Activated CD8-positive, alpha-beta T cell treated with anti-CD3 and anti-CD28 coated beads for 36 hours (primary cell): ENCODE measurements around the gene GOLGA6L10. TPM values are rescaled to one million over a fixed set of nuclear protein-coding genes. Genes with fewer than 3 reads are reported as not detected.
"Not testable (repeated sequence)": the region's sequence is repeated elsewhere in the genome, so short reads cannot be mapped to it uniquely, and the experiment has no call there.

Experiments
- ATAC-seq: fragments of 200-7000 bp; cut with Tn5 transposase; one replicate; pipeline ENCODE4 v1.10.0; 2021; ENCODE audit warnings: mild to moderate bottlenecking, moderate library complexity
- CTCF ChIA-PET: fragments of 350-600 bp; sonication (Branson Sonifier 250); formaldehyde crosslinking; loops from one replicate; lab custom pipeline; 2021; ENCODE audit warnings: antibody characterized with exemption; lab: Charles Lee
- POLR2A ChIA-PET: fragments of 350-600 bp; sonication (Branson Sonifier 250); formaldehyde crosslinking; loops from one replicate; lab custom pipeline; 2021; ENCODE audit warnings: antibody characterized with exemption; lab: Charles Lee
- DNase-seq: peaks from one replicate; pipeline ENCODE4 v3.0.0-alpha.2; 2020
- H3K27ac Mint-ChIP-seq: one replicate; pipeline ENCODE4 v1.8.0; 2021; ENCODE audit warnings: mild to moderate bottlenecking, mixed read lengths
- H3K27me3 Mint-ChIP-seq: one replicate; pipeline ENCODE4 v1.8.0; 2021; ENCODE audit warnings: mixed read lengths
- H3K36me3 Mint-ChIP-seq: one replicate; pipeline ENCODE4 v1.8.0; 2021; ENCODE audit warnings: low read depth, mixed read lengths
- H3K4me1 Mint-ChIP-seq: one replicate; pipeline ENCODE4 v1.8.0; 2021; ENCODE audit warnings: low read depth, mixed read lengths
- H3K4me3 Mint-ChIP-seq: one replicate; pipeline ENCODE4 v1.8.0; 2021; ENCODE audit warnings: mild to moderate bottlenecking, moderate library complexity, mixed read lengths
- H3K9me3 Mint-ChIP-seq: one replicate; pipeline ENCODE4 v1.8.0; 2021; ENCODE audit warnings: mixed read lengths
- intact Hi-C: fragments of 100-400 bp; cut with micrococcal nuclease; formaldehyde crosslinking; loops from one replicate; pipeline ENCODE4 v1.10.0; 2022
- total RNA-seq, 2 experiments: library from RNA; stranded (reverse); gene quantifications; one replicate each; pipeline ENCODE4 v1.2.3, GENCODE V29; 2021
- TF ChIP-seq, protein P1 (sequence below): fragments of 200-600 bp; IDR thresholded peaks from one replicate; pipeline ENCODE4 v1.8.0; 2022; ENCODE audit warnings: antibody characterized with exemption, mild to moderate bottlenecking

The GOLGA6L10 gene
- total RNA-seq, 2 experiments from 2014 or later: 2.5 to 3.0 TPM

DNA sequence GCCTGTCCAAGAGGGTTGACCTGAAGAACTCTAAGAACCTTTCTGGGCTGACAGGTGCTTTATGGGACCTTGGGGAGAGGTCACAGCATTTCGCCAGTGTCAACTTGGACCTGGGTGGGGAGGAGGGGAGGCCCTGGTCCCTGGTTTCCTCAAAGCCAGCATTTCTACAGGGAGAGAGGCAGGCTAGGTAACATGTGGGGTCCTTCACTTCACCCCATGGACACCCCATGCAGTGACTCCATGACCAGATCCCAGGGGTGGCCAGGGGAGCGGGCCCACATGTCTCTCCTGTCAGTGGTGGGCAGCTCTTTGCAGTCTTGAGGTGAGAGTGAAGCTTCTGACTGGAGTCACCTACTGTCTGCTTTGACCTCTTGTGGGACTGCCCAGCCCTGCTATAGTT, 35.8 kb downstream of the GOLGA6L10 start:
- CTCF ChIA-PET: no interaction called here

DNA sequence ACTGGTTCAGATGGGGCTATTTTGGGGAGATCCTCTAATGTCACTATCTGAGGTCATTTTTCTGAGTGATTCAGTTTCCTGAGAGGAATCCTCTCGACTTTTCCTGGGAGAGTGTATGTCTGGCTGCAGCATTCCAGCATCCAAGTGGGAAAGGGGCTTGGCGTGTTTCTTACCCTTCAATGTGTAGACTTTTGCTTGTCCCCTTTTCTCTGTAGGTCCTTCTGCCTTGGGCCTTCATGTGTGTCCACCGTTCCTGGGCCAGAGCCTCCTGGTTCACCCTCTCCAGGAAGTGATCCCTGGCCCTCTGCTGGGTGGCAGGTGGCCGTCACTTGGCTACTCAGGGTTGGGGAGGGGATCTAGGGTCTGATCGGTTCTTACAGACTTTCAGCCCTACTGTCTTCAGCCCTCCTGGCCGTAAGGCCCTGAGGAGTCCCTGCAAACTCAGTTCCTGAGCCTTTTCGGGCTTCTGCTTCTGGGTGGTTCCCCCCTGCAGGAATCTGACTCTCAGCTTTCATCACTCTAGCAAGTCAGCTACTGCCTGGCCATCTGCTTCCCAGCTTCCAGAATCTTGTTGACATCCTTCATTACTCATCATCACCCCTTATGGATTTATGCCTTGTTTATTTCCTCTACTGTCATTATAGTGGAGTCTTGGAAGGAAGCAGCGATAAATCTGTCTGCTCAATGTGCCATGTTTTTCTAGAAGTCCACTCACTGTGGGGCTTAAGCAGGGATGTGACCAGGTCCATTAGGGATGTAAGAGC, 36.5 kb downstream of the GOLGA6L10 start:
- H3K27me3 Mint-ChIP-seq: no peaks in the 10 kb centered on the region
- H3K4me3 Mint-ChIP-seq: no peak overlapping the region
- CTCF ChIA-PET: no interaction called here
- no peaks in the 10 kb centered on the region for H3K4me1 Mint-ChIP-seq
- no peaks in the 10 kb centered on the region for H3K36me3 Mint-ChIP-seq
- DNase-seq (no peak), ATAC-seq (no peak)
- no peaks in the 10 kb centered on the region for H3K9me3 Mint-ChIP-seq
- POLR2A ChIA-PET: no interaction called here
- intact Hi-C loops: no loop called here
- no peak overlapping the region for H3K27ac Mint-ChIP-seq
- TF ChIP-seq, protein P1, sequence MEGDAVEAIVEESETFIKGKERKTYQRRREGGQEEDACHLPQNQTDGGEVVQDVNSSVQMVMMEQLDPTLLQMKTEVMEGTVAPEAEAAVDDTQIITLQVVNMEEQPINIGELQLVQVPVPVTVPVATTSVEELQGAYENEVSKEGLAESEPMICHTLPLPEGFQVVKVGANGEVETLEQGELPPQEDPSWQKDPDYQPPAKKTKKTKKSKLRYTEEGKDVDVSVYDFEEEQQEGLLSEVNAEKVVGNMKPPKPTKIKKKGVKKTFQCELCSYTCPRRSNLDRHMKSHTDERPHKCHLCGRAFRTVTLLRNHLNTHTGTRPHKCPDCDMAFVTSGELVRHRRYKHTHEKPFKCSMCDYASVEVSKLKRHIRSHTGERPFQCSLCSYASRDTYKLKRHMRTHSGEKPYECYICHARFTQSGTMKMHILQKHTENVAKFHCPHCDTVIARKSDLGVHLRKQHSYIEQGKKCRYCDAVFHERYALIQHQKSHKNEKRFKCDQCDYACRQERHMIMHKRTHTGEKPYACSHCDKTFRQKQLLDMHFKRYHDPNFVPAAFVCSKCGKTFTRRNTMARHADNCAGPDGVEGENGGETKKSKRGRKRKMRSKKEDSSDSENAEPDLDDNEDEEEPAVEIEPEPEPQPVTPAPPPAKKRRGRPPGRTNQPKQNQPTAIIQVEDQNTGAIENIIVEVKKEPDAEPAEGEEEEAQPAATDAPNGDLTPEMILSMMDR: no peak

More for the DNA sequence above, 35.8 kb downstream of the GOLGA6L10 start:
- Mint-ChIP-seq H3K36me3 (no peaks in the 10 kb centered on the region), H3K27ac (no peak overlapping the region), H3K27me3 (no peaks in the 10 kb centered on the region), H3K4me1 (no peaks in the 10 kb centered on the region), H3K9me3 (no peaks in the 10 kb centered on the region), H3K4me3 (no peak overlapping the region)
- TF ChIP-seq, protein P1: no peak
- DNase-seq (no peak), ATAC-seq (no peak)
- intact Hi-C loops: no loop called here
- POLR2A ChIA-PET: no interaction called here

DNA sequence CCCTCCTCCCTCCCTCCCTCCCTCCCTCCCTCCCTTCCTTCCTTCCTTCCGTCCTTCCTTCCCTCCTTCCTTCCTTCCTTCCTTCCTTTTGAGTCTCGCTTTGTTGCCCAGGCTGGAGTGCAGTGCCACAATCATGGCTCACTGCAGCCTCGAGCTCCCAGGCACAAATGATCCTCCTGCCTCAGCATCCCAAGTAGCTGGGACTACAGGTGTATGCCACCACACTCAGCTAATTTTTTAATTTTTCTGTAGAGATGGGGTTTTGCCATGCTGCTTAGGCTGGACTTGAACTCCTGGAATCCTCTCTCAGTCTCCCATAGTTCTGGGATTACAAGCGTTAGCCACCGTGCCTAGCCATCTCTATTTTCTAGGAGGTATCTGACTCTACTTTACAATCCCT, 38.0 kb downstream of the GOLGA6L10 start:
- H3K27me3 Mint-ChIP-seq, CTCF ChIA-PET, H3K9me3 Mint-ChIP-seq, H3K4me1 Mint-ChIP-seq, DNase-seq, intact Hi-C loops, H3K27ac Mint-ChIP-seq, POLR2A ChIA-PET, H3K36me3 Mint-ChIP-seq, ATAC-seq, H3K4me3 Mint-ChIP-seq: not testable (repeated sequence)

DNA sequence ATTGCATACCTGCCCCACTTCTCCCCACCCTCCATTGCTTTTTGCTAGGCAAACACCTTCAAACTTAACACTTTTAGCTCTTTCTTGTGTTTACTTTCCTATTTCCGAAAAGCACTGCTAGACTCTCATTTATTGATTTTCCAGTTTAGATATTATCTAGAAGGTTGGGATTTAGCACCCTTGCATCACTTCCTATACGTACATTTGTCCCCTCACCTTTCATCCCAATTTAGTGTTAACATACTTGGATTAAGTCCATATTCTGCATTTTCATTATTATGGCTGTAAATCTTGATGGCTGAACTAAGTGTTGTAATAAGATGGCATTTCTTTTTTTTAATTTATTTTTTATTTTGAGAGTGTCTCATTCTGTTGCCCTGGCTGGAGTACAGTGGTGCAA, 39.5 kb downstream of the GOLGA6L10 start:
- DNase-seq (no peak), ATAC-seq (no peak)
- TF ChIP-seq, protein P1: no peak
- POLR2A ChIA-PET: no interaction called here
- peaks cover 5% of the 10 kb centered on the region for H3K4me1 Mint-ChIP-seq
- no peak overlapping the region for H3K27ac Mint-ChIP-seq
- H3K4me3 Mint-ChIP-seq: no peak overlapping the region
- H3K27me3 Mint-ChIP-seq: no peaks in the 10 kb centered on the region
- no peaks in the 10 kb centered on the region for H3K9me3 Mint-ChIP-seq
- intact Hi-C loops: no loop called here
- no peaks in the 10 kb centered on the region for H3K36me3 Mint-ChIP-seq
- CTCF ChIA-PET: interaction anchor here (1.1 kb wide), 1 partner anchor 201 kb away, joined by 3 read pairs; no protein-coding TSS in a partner anchor

DNA sequence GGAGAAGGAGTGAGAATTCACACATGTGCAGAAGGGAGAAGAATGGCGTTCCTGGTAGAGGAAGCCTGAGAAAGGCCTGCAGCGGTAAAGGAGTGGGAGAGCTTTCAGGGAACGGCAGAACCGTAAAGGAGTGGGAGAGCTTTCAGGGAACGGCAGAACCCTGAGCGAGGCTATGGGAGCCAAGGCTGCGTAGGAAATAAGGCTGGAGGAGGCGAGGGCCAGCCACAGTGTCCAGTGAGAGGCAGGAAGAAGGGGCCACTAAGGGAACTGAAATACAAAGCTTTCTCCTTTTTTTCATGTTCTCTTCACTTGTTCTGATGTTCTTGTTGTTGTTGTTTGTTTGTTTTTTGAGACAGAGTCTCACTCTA, 41.6 kb downstream of the GOLGA6L10 start:
- Mint-ChIP-seq H3K36me3 (no peaks in the 10 kb centered on the region), H3K4me1 (peaks cover 6% of the 10 kb centered on the region), H3K27ac (no peak overlapping the region), H3K27me3 (no peaks in the 10 kb centered on the region), H3K4me3 (no peak overlapping the region), H3K9me3 (no peaks in the 10 kb centered on the region)
- intact Hi-C loops: no loop called here
- ChIA-PET POLR2A (no interaction called here), CTCF (no interaction called here)
- DNase-seq (no peak), ATAC-seq (no peak)
- TF ChIP-seq, protein P1: no peak
